CD14-positive monocyte (primary cell): ENCODE measurements around the gene ALG14. TPM values are rescaled to one million over a fixed set of nuclear protein-coding genes. Genes with fewer than 3 reads are reported as not detected.

Experiments
- DNase-seq, 3 donors: peaks; one replicate each; pipeline ENCODE4 v3.0.0-alpha.2; 2011 to 2022
- H2AFZ ChIP-seq: 2 replicates; pipeline ENCODE4 v1.6.0; 2012; ENCODE audit warnings: mild to moderate bottlenecking, low read depth, low read length, inconsistent platforms; ENCODE audit not compliant: insufficient read depth, poor library complexity, severe bottlenecking
- H3K27ac ChIP-seq, 2 donors: 1 replicate in 1 of 2; 2 replicates in 1 of 2; pipeline ENCODE4 v1.5.1; 2012 to 2013; ENCODE audit warnings: low read length in 2 of 2, control low read depth in 1 of 2, inconsistent platforms in 1 of 2, low read depth in 1 of 2, mild to moderate bottlenecking in 1 of 2
- H3K27me3 ChIP-seq, 2 donors: one replicate each; pipeline versions ENCODE4 v1.6.0 to v1.6.1; 2011 to 2013; ENCODE audit warnings: low read length in 2 of 2; ENCODE audit not compliant: control insufficient read depth in 2 of 2, insufficient read depth in 2 of 2
- H3K36me3 ChIP-seq, 2 donors: replicated peaks in 1 of 2; 1 replicate in 1 of 2; 2 replicates in 1 of 2; pipeline versions ENCODE4 v1.5.1 to v1.6.1; 2012 to 2013; ENCODE audit warnings: low read length in 2 of 2, control low read depth in 1 of 2, inconsistent platforms in 1 of 2, mild to moderate bottlenecking in 1 of 2; ENCODE audit not compliant: insufficient read depth in 2 of 2, control insufficient read depth in 1 of 2
- H3K4me1 ChIP-seq, 2 donors: 1 replicate in 1 of 2; 2 replicates in 1 of 2; pipeline versions ENCODE4 v1.5.1 to v1.6.1; 2012 to 2013; ENCODE audit warnings: low read length in 2 of 2, control low read depth in 1 of 2, inconsistent platforms in 1 of 2, mild to moderate bottlenecking in 1 of 2, moderate library complexity in 1 of 2; ENCODE audit not compliant: insufficient read depth in 2 of 2, control insufficient read depth in 1 of 2
- H3K4me2 ChIP-seq: replicated peaks from 2 replicates; pipeline ENCODE3; 2012; ENCODE audit warnings: low read length, moderate library complexity, mild to moderate bottlenecking; ENCODE audit not compliant: poor library complexity, severe bottlenecking; ENCODE audit errors: extremely low read depth
- H3K4me3 ChIP-seq, 3 experiments: fragments of 200-600 bp in 1 of 3; sonication (generic) in 1 of 3; replicated peaks in 1 of 3; 1 replicate in 2 of 3; 2 replicates in 1 of 3; pipeline ENCODE4 v1.5.1; 2011 to 2013; ENCODE audit warnings: low read length in 3 of 3, mild to moderate bottlenecking in 3 of 3, control low read depth in 2 of 3, low read depth in 2 of 3, inconsistent platforms in 1 of 3, moderate library complexity in 1 of 3
- H3K79me2 ChIP-seq: 2 replicates; pipeline ENCODE4 v1.6.0; 2012; ENCODE audit warnings: mild to moderate bottlenecking, control low read depth, inconsistent platforms, low read length, moderate library complexity; ENCODE audit not compliant: insufficient read depth
- H3K9ac ChIP-seq: 2 replicates; pipeline ENCODE4 v1.6.0; 2017; ENCODE audit warnings: low read length, mild to moderate bottlenecking; ENCODE audit not compliant: insufficient read depth, poor library complexity, severe bottlenecking
- H3K9me3 ChIP-seq, 2 donors: replicated peaks in 1 of 2; 1 replicate in 1 of 2; 2 replicates in 1 of 2; pipeline versions ENCODE4 v1.5.1 to v1.6.1; 2012 to 2013; ENCODE audit warnings: low read length in 2 of 2, control low read depth in 1 of 2; ENCODE audit not compliant: control insufficient read depth in 1 of 2, insufficient read depth in 1 of 2
- H4K20me1 ChIP-seq: 2 replicates; pipeline ENCODE4 v1.6.0; 2012; ENCODE audit warnings: mild to moderate bottlenecking, low read length, control low read depth, moderate library complexity; ENCODE audit not compliant: insufficient read depth
- H3K27ac Mint-ChIP-seq, 7 donors: one replicate each; pipeline ENCODE4 v1.8.0; 2020; ENCODE audit warnings: mild to moderate bottlenecking in 7 of 7, mixed read lengths in 7 of 7, moderate library complexity in 6 of 7, inconsistent platforms in 2 of 7
- H3K27me3 Mint-ChIP-seq, 3 donors: one replicate each; pipeline ENCODE4 v1.8.0; 2021 to 2022; ENCODE audit warnings: low read depth in 3 of 3, mild to moderate bottlenecking in 3 of 3, mixed read lengths in 3 of 3, moderate library complexity in 3 of 3, inconsistent platforms in 1 of 3
- H3K36me3 Mint-ChIP-seq, 2 donors: one replicate each; pipeline ENCODE4 v1.8.0; 2020; ENCODE audit warnings: mixed read lengths in 2 of 2, inconsistent platforms in 1 of 2, mild to moderate bottlenecking in 1 of 2
- H3K4me1 Mint-ChIP-seq: one replicate; pipeline ENCODE4 v1.8.0; 2020; ENCODE audit warnings: mild to moderate bottlenecking, mixed read lengths
- H3K4me3 Mint-ChIP-seq, 2 donors: one replicate each; pipeline ENCODE4 v1.8.0; 2020; ENCODE audit warnings: mild to moderate bottlenecking in 2 of 2, mixed read lengths in 2 of 2, moderate library complexity in 1 of 2
- H3K9me3 Mint-ChIP-seq, 7 donors: one replicate each; pipeline ENCODE4 v1.8.0; 2020 to 2022; ENCODE audit warnings: mixed read lengths in 7 of 7, mild to moderate bottlenecking in 6 of 7, moderate library complexity in 6 of 7, inconsistent platforms in 2 of 7
- CTCF ChIP-seq: fragments of 200-600 bp; IDR thresholded peaks from one replicate; pipeline ENCODE4 v1.8.0; 2022; ENCODE audit warnings: antibody characterized with exemption, mild to moderate bottlenecking
- WGBS: methylation state at CpG from one replicate; pipeline ENCODE4 v1.1.5; 2013; ENCODE audit warnings: missing lambda C conversion rate; ENCODE audit not compliant: insufficient coverage; 5-methylcytosine and 5-hydroxymethylcytosine counted together
- intact Hi-C, 2 donors: fragments of 100-400 bp; cut with micrococcal nuclease; formaldehyde crosslinking; loops; one replicate each; pipeline versions ENCODE4 v1.15.0 to v1.15.1; 2023
- polyA plus RNA-seq, 3 donors: library from polyadenylated mRNA; depleted of rRNA in 1 of 3; unstranded in 2 of 3; stranded (reverse) in 1 of 3; fragments of 300-500 nt in 2 of 3; fragments of >200 nt in 1 of 3; fragmentation: Illumina TruSeq in 2 of 3; gene quantifications; 1 replicate in 2 of 3; 2 replicates in 1 of 3; pipeline ENCODE4 v1.2.3, GENCODE V29; 2012 to 2021

The ALG14 gene
- polyA plus RNA-seq, 3 donors: 0.27 to 5.5 (median 4.4) TPM

GRCh38 chr1:95028954-95029353 is 43.8 kb downstream of the ALG14 start:
- Mint-ChIP-seq H3K27me3 (peaks cover 0 to 2% (median 0%) of the 10 kb centered on the region in 3 donors), H3K4me3 (no peak overlapping the region), H3K27ac (no peak overlapping the region), H3K9me3 (peaks cover 3 to 19% (median 10%) of the 10 kb centered on the region in 7 donors), H3K36me3 (peaks cover 11 to 15% of the 10 kb centered on the region in 2 donors), H3K4me1 (no peaks in the 10 kb centered on the region)
- no peaks in the 10 kb centered on the region for H3K27me3 ChIP-seq
- H3K4me2 ChIP-seq: no peak overlapping the region
- H3K9me3 ChIP-seq: peaks cover 0 to 8% of the 10 kb centered on the region in 2 donors
- no peak overlapping the region for H3K4me3 ChIP-seq
- no peaks in the 10 kb centered on the region for H4K20me1 ChIP-seq
- no peak for TF ChIP-seq CTCF
- no peak for DNase-seq
- H3K9ac ChIP-seq: no peak overlapping the region
- no peak overlapping the region for H3K27ac ChIP-seq
- no peaks in the 10 kb centered on the region for H3K4me1 ChIP-seq
- intact Hi-C loops: no loop called here
- no peak overlapping the region for H2AFZ ChIP-seq
- H3K79me2 ChIP-seq: no peaks in the 10 kb centered on the region
- H3K36me3 ChIP-seq: peaks cover 0 to 18% of the 10 kb centered on the region in 2 donors

GRCh38 chr1:95027046-95027445 is 45.7 kb downstream of the ALG14 start:
- H3K36me3 ChIP-seq: peaks cover 0 to 18% of the 10 kb centered on the region in 2 donors
- H2AFZ ChIP-seq: no peak overlapping the region
- Mint-ChIP-seq H3K4me1 (no peaks in the 10 kb centered on the region), H3K27ac (no peak overlapping the region), H3K9me3 (peaks cover 3 to 19% (median 10%) of the 10 kb centered on the region in 7 donors), H3K27me3 (peaks cover 0 to 2% (median 0%) of the 10 kb centered on the region in 3 donors), H3K4me3 (no peak overlapping the region), H3K36me3 (peaks cover 15 to 16% of the 10 kb centered on the region in 2 donors)
- no peaks in the 10 kb centered on the region for H3K79me2 ChIP-seq
- no peak for DNase-seq
- peaks cover 0 to 8% of the 10 kb centered on the region in 2 donors for H3K9me3 ChIP-seq
- intact Hi-C loops: no loop called here
- no peak overlapping the region for H3K9ac ChIP-seq
- H3K27me3 ChIP-seq: no peaks in the 10 kb centered on the region
- no peak overlapping the region for H3K4me3 ChIP-seq
- H3K4me1 ChIP-seq: no peaks in the 10 kb centered on the region
- WGBS: no CpG with 5 or more reads among the region's 4 CpGs
- no peak for TF ChIP-seq CTCF
- no peak overlapping the region for H3K27ac ChIP-seq
- no peaks in the 10 kb centered on the region for H4K20me1 ChIP-seq
- H3K4me2 ChIP-seq: no peak overlapping the region
